Aorta (tissue), 5 donors: Measurements from ENCODE around the gene UBE4B. TPM values are rescaled to one million over a fixed set of nuclear protein-coding genes. Genes with fewer than 3 reads are reported as not detected.
"Not testable (repeated sequence)": the region's sequence is repeated elsewhere in the genome, so short reads cannot be mapped to it uniquely, and the experiment has no call there.

Experiments used
- ATAC-seq: fragments of 200-7000 bp; cut with Tn5 transposase; one replicate; pipeline ENCODE4 v1.9.1; 2022; ENCODE audit warnings: moderate library complexity; ENCODE audit not compliant: low FRiP score
- DNase-seq, 2 donors: peaks; one replicate each; pipeline ENCODE4 v3.0.0-alpha.2; 2020
- H3K27ac ChIP-seq, 2 donors: one replicate each; pipeline ENCODE4 v1.5.1; 2013; ENCODE audit warnings: low read length in 2 of 2, mild to moderate bottlenecking in 2 of 2, moderate library complexity in 2 of 2, control low read depth in 1 of 2, inconsistent platforms in 1 of 2, low read depth in 1 of 2
- H3K27me3 ChIP-seq, 2 donors: one replicate each; pipeline ENCODE4 v1.6.1; 2013; ENCODE audit warnings: control low read depth in 1 of 2, low read length in 1 of 2, mild to moderate bottlenecking in 1 of 2, moderate library complexity in 1 of 2; ENCODE audit not compliant: insufficient read depth in 2 of 2, control insufficient read depth in 1 of 2
- H3K36me3 ChIP-seq, 2 donors: one replicate each; pipeline ENCODE4 v1.6.1; 2013; ENCODE audit warnings: control low read depth in 1 of 2, low read length in 1 of 2, mild to moderate bottlenecking in 1 of 2; ENCODE audit not compliant: insufficient read depth in 2 of 2, control insufficient read depth in 1 of 2
- H3K4me1 ChIP-seq, 2 donors: one replicate each; pipeline ENCODE4 v1.6.1; 2013; ENCODE audit warnings: low read length in 2 of 2, control low read depth in 1 of 2, mild to moderate bottlenecking in 1 of 2, moderate library complexity in 1 of 2; ENCODE audit not compliant: insufficient read depth in 2 of 2, control insufficient read depth in 1 of 2
- H3K4me3 ChIP-seq, 2 donors: one replicate each; pipeline ENCODE4 v1.5.1; 2013; ENCODE audit warnings: low read length in 2 of 2, control low read depth in 1 of 2, mild to moderate bottlenecking in 1 of 2
- H3K9me3 ChIP-seq: one replicate; pipeline ENCODE4 v1.6.1; 2013; ENCODE audit warnings: mild to moderate bottlenecking, low read length; ENCODE audit not compliant: control insufficient read depth
- WGBS, 2 donors: extraction: QIAGEN DNeasy Blood & Tissue Kit; methylation state at CpG; one replicate each; pipeline ENCODE4 v1.1.7; 2013; 5-methylcytosine and 5-hydroxymethylcytosine counted together
- intact Hi-C, 2 donors: fragments of 100-400 bp; cut with DNase I; formaldehyde crosslinking; loops; one replicate each; pipeline versions ENCODE4 v1.14.2 to v1.15.0; 2022
- polyA plus RNA-seq, 2 donors: library from polyadenylated mRNA; stranded (reverse); fragments of 200-250 nt; gene quantifications; one replicate each; pipeline ENCODE4 v1.2.3, GENCODE V29; 2013
- total RNA-seq, 2 donors: library from RNA; stranded (reverse); fragmentation: NEBNext Ultra II Directional; extraction: Animal tissue kit (Norgen Biotek cat#: 25700); gene quantifications; one replicate each; pipeline ENCODE4 v1.2.1, GENCODE V29; 2021
- donor health status: healthy with polysubstance abuse.
- donor health status: Bipolar disorder and iron deficiency.
- donor health status: DM: no; HTN: no; CAD: no.
- donor health status: DM: no; HTN: no; CAD: no.
- donor health status: DM: yes; HTN: yes; CAD: no.

Gene UBE4B
- total and polyA plus RNA-seq, 4 donors: 11.6 to 54.8 (median 38.4) TPM

DNA sequence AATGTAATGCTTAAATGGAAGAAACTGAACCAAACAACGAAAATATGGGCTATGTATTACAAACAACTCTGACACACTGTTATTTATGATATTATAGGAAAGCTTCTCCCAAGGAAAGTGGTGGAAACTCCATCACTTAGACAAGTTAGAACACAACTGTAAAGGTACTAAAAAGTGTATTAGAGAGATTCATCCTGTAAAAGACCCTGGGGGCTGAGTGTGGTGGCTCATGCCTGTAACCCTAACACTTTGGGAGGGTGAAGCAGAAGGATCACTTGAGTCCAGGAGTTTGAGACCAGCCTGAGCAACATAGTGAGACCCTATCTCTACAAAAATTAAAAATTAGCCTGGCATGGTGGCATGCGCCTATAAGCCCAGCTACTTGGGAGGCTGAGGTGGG is 7.4 kb upstream of the UBE4B start:
- Histone ChIP-seq H3K4me3 (no peak overlapping the region), H3K27ac (no peak overlapping the region), H3K27me3 (no peaks in the 10 kb centered on the region), H3K9me3 (no peaks in the 10 kb centered on the region), H3K36me3 (no peaks in the 10 kb centered on the region), H3K4me1 (no peaks in the 10 kb centered on the region)
- intact Hi-C loops: no loop called here
- DNase-seq (no peak), ATAC-seq (no peak)
- WGBS, 2 donors: 87 to 88% methylated on average over 2 of the region's 2 CpGs

GRCh38 chr1:10027027-10027426 is 5.7 kb upstream of the UBE4B start:
- no peaks in the 10 kb centered on the region for H3K4me1 ChIP-seq
- DNase-seq (no peak), ATAC-seq (no peak)
- H3K9me3 ChIP-seq: no peaks in the 10 kb centered on the region
- H3K36me3 ChIP-seq: no peaks in the 10 kb centered on the region
- no peak overlapping the region for H3K27ac ChIP-seq
- intact Hi-C loops: no loop called here
- H3K4me3 ChIP-seq: no peak overlapping the region
- H3K27me3 ChIP-seq: no peaks in the 10 kb centered on the region

- DNase-seq, H3K4me3 ChIP-seq, H3K27ac ChIP-seq, H3K27me3 ChIP-seq, H3K9me3 ChIP-seq, H3K4me1 ChIP-seq, H3K36me3 ChIP-seq, ATAC-seq, intact Hi-C loops: not testable (repeated sequence)
- 92% methylated on average over 11 to 24 of the region's 24 CpGs for WGBS, 2 donors
Measured at GRCh38 chr1:10028956-10029500, 3.7 kb upstream of the UBE4B start.

DNA sequence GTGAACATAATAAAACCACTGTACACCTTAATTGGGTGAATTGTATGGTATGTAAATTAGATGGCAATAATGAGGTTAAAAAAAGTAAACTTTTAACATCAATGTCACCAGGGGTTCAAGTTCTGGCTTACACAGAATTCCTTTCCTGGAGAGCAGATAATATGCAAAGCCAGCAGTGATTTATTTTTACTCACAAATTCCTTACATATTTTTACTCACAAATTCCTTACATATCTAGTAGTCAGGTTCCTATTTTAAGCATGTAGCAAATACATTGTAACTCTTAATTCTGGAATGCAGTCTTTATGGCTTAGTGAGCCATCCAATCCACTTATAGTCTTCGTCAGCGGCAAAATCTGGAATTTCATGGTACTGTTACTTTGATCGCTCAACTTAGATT is 1.3 kb upstream of the UBE4B start:
- Histone ChIP-seq H3K4me3 (no peak overlapping the region), H3K9me3 (no peaks in the 10 kb centered on the region), H3K27me3 (no peaks in the 10 kb centered on the region), H3K36me3 (no peaks in the 10 kb centered on the region), H3K4me1 (no peaks in the 10 kb centered on the region), H3K27ac (no peak overlapping the region)
- intact Hi-C loops: loop anchor here (5.0 kb wide), 5 partner anchors 86 to 154 kb away; partner anchors contain the start of genes LZIC (in 1 of the 2) and NMNAT1 (in 1 of the 2)
- DNase-seq (no peak), ATAC-seq (no peak)
- 8 to 18% methylated on average over 3 of the region's 3 CpGs for whole genome bisulfite sequencing, 2 donors

- Histone ChIP-seq H3K27me3 (no peaks in the 10 kb centered on the region), H3K36me3 (no peaks in the 10 kb centered on the region), H3K27ac (peak overlapping the region; percentile 37 to 76), H3K9me3 (no peaks in the 10 kb centered on the region), H3K4me1 (no peaks in the 10 kb centered on the region), H3K4me3 (peak overlapping the region; percentile 55 to 89)
- intact Hi-C loops: loop anchor here (2.0 to 5.0 kb wide), 6 partner anchors 75 to 156 kb away; partner anchors contain the start of genes LZIC (in 1 of the 2) and NMNAT1 (in 1 of the 2)
- no peak for DNase-seq
- ATAC-seq: peak; percentile 61
- 0% methylated on average over 19 of the region's 19 CpGs for WGBS, 2 donors
Measured at GRCh38 chr1:10033359-10033845, 644 bp downstream of the UBE4B start.

- ATAC-seq: no peak
- 93 to 94% methylated on average over 4 of the region's 4 CpGs for WGBS, 2 donors
- intact Hi-C loops: no loop called here
- DNase-seq: no peak
- H3K4me3 ChIP-seq: no peak overlapping the region
- H3K27ac ChIP-seq: no peak overlapping the region
- H3K9me3 ChIP-seq: no peaks in the 10 kb centered on the region
- peaks cover 2 to 10% of the 10 kb centered on the region in 2 donors for H3K4me1 ChIP-seq
- no peaks in the 10 kb centered on the region for H3K36me3 ChIP-seq
- H3K27me3 ChIP-seq: no peaks in the 10 kb centered on the region
Measured at GRCh38 chr1:10042746-10043145, 10.0 kb downstream of the UBE4B start.

DNA sequence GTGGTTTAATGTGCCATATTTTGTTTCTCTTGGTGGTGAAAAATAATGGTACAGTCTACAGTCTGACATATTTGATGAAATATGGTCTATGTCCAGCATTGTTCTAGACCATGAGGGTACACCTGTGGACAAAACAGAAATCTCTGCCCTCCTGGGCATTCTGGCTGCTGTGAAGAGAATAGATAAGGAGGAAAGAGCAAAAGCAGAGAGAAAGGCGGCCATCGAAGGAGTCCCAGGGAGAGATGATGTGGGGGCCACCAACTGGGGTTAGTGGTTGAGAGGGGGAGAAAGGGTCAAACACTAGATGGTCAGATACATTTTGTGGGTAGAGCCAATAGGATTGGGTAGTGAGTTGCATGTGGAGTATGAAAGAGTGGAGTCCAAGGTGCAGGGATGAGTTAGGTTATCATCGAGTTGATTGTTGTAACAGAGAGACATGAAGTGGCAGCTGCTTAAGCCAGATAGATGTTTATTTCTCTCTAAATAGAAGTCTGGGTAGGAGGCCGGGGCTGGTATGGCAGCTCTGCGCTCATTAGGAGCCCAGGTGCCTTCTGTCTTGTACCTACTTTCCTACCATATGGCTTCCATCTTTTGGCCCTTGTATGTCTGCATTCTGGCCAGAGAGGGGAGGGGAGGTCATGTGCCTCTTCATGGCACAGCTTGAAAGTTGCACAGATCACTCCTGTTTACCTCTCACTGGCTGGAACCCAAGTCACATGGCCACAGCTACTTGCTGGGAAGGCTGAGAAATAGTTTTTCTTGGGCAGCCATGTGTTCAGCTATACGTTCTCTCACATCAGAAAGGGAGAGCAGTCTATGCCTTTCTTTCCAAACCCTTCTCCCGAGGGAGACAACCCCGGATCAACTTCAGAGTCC is 13.0 kb downstream of the UBE4B start:
- Histone ChIP-seq H3K36me3 (no peaks in the 10 kb centered on the region), H3K27ac (peak overlapping the region; percentile 53 to 66), H3K9me3 (no peaks in the 10 kb centered on the region), H3K4me1 (peaks cover 2 to 12% of the 10 kb centered on the region in 2 donors), H3K27me3 (no peaks in the 10 kb centered on the region), H3K4me3 (no peak overlapping the region)
- DNase-seq: no peak
- ATAC-seq: peak; percentile 39
- intact Hi-C loops: no loop called here
- WGBS, 2 donors: 61 to 62% methylated on average over 8 of the region's 8 CpGs

DNA sequence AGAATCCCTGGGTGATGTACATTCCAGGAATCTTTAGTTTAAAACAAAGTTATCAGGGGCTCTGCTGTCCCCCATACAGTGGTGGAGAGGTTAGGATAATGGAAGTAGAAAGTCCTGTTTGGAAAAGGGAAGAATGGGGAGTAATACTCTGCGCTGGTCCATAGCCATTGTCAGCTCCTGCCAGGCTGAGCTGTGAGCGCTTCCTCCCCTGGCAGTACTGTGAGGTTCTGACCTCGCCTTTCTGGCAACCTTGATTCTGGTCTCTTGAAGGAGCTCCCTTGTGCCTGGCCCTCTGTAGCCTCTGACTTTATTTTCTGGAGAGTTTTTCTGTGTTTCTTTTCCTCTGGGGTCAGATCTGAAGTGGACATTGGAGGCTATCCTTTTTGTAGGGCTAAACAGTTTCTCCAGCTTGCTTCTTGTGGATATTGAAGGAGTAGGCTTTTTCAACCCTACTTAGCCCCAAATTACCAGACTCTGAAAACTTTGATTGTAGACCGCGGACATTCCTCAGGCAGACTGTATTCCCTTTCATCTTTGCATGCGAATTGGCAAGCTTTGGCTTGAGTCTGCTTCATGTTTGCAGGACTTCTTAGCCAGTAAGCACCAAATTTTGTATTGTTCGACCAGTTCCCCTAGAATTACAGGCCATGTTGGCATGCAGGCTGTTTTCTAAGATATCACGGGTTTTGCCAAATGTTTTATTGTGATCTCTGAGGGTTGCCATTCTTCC is 13.8 kb downstream of the UBE4B start:
- Histone ChIP-seq H3K36me3 (no peaks in the 10 kb centered on the region), H3K4me3 (no peak overlapping the region), H3K27me3 (no peaks in the 10 kb centered on the region), H3K27ac (peak overlapping the region; percentile 53 to 66), H3K9me3 (no peaks in the 10 kb centered on the region), H3K4me1 (peaks cover 2 to 12% of the 10 kb centered on the region in 2 donors)
- DNase-seq: peak in 1 of 2 donors; percentile 54
- intact Hi-C loops: no loop called here
- 21 to 25% methylated on average over 8 of the region's 8 CpGs for WGBS, 2 donors
- ATAC-seq: peak; percentile 86
